ENCODE results near the gene ZDHHC14. TPM values are rescaled to one million over a fixed set of nuclear protein-coding genes. Genes with fewer than 3 reads are reported as not detected.

The ZDHHC14 gene
- total RNA-seq, 1 experiment from 2014 or later: 4.9 TPM

- CTCF ChIA-PET: no interaction called here
These were observed 56.0 kb downstream of the ZDHHC14 start for GRCh38 chr6:157436944-157437336.

GRCh38 chr6:157438611-157439111 is 57.7 kb downstream of the ZDHHC14 start:
- no peaks in the 10 kb centered on the region for H3K27me3 ChIP-seq (ENCODE audit: low read length)
- H3K79me2 ChIP-seq (ENCODE audit: low read length): no peaks in the 10 kb centered on the region
- H2AFZ ChIP-seq (ENCODE audit: low read length): no peak overlapping the region
- ChIA-PET CTCF (no interaction called here), POLR2A (ENCODE audit: unreplicated experiment) (no interaction called here)
- H3K36me3 ChIP-seq (ENCODE audit: low read depth, low read length): no peaks in the 10 kb centered on the region
- no peak overlapping the region for H3K9ac ChIP-seq (ENCODE audit: low read length)
- H3K4me2 ChIP-seq (ENCODE audit: low read length): no peak overlapping the region
- H4K20me1 ChIP-seq (ENCODE audit: low read length): no peaks in the 10 kb centered on the region
- H3K9me3 ChIP-seq (ENCODE audit: low read length): no peaks in the 10 kb centered on the region
- DNase-seq (no peak), ATAC-seq (no peak)
- H3K27ac ChIP-seq (ENCODE audit: low read length): no peak overlapping the region
- H3K4me3 ChIP-seq (ENCODE audit: low read length): no peak overlapping the region
- TF ChIP-seq CTCF (conservative IDR thresholded peaks at IDR 0.05; ENCODE audit: low read depth, low read length): no peak
- TF ChIP-seq EZH2phosphoT487 (IDR thresholded peaks at IDR 0.05; ENCODE audit: borderline replicate concordance, low read length): no peak
- TF ChIP-seq EZH2 (IDR thresholded peaks at IDR 0.05; ENCODE audit: low read length, unreplicated experiment): no peak
- H3F3A ChIP-seq (ENCODE audit: low read length, unreplicated experiment): no peaks in the 10 kb centered on the region
- BruUV-seq (replicated peaks): no TSS peak
- intact Hi-C loops (cut with micrococcal nuclease): no loop called here
- peaks cover 14% of the 10 kb centered on the region for H3K4me1 ChIP-seq (ENCODE audit: insufficient read depth, low read length)
- H3K9me2 ChIP-seq (replicated peaks; ENCODE audit: low read length): no peaks in the 10 kb centered on the region

More at GRCh38 chr6:157436944-157437336, 56.0 kb downstream of the ZDHHC14 start:
- intact Hi-C loops (cut with micrococcal nuclease): no loop called here
- DNase-seq: no peak
- TF ChIP-seq CTCF (conservative IDR thresholded peaks at IDR 0.05; ENCODE audit: low read depth, low read length) (no peak), EZH2phosphoT487 (IDR thresholded peaks at IDR 0.05; ENCODE audit: borderline replicate concordance, low read length) (no peak), EZH2 (IDR thresholded peaks at IDR 0.05; ENCODE audit: low read length, unreplicated experiment) (no peak)
- Histone ChIP-seq H3K9me3 (ENCODE audit: low read length) (no peaks in the 10 kb centered on the region), H3K27me3 (ENCODE audit: low read length) (no peaks in the 10 kb centered on the region), H3K4me2 (ENCODE audit: low read length) (no peak overlapping the region), H3K9me2 (replicated peaks; ENCODE audit: low read length) (no peaks in the 10 kb centered on the region), H3K27ac (ENCODE audit: low read length) (no peak overlapping the region), H3F3A (ENCODE audit: low read length, unreplicated experiment) (no peaks in the 10 kb centered on the region), H4K20me1 (ENCODE audit: low read length) (no peaks in the 10 kb centered on the region), H3K79me2 (ENCODE audit: low read length) (no peaks in the 10 kb centered on the region), H3K4me3 (ENCODE audit: low read length) (no peak overlapping the region), H2AFZ (ENCODE audit: low read length) (no peak overlapping the region), H3K4me1 (ENCODE audit: insufficient read depth, low read length) (peaks cover 24% of the 10 kb centered on the region), H3K9ac (ENCODE audit: low read length) (no peak overlapping the region), H3K36me3 (ENCODE audit: low read depth, low read length) (no peaks in the 10 kb centered on the region)
- POLR2A ChIA-PET (ENCODE audit: unreplicated experiment): no interaction called here
- no peak for ATAC-seq
- BruUV-seq (replicated peaks): no TSS peak

- DNase-seq (no peak), ATAC-seq (no peak)
- intact Hi-C loops (cut with micrococcal nuclease): no loop called here
- H3F3A ChIP-seq (ENCODE audit: low read length, unreplicated experiment): no peaks in the 10 kb centered on the region
- CTCF ChIA-PET: no interaction called here
- H3K9me3 ChIP-seq (ENCODE audit: low read length): no peaks in the 10 kb centered on the region
- TF ChIP-seq CTCF (conservative IDR thresholded peaks at IDR 0.05; ENCODE audit: low read depth, low read length): no peak
- TF ChIP-seq EZH2 (IDR thresholded peaks at IDR 0.05; ENCODE audit: low read length, unreplicated experiment): no peak
- TF ChIP-seq EZH2phosphoT487 (IDR thresholded peaks at IDR 0.05; ENCODE audit: borderline replicate concordance, low read length): no peak
- no peak overlapping the region for H3K4me2 ChIP-seq (ENCODE audit: low read length)
- H3K9me2 ChIP-seq (replicated peaks; ENCODE audit: low read length): no peaks in the 10 kb centered on the region
- H3K9ac ChIP-seq (ENCODE audit: low read length): no peak overlapping the region
- H3K4me1 ChIP-seq (ENCODE audit: insufficient read depth, low read length): peaks cover under 1% of the 10 kb centered on the region; the same call in 1 of the 2 replicates
- H2AFZ ChIP-seq (ENCODE audit: low read length): no peak overlapping the region
- no peaks in the 10 kb centered on the region for H3K36me3 ChIP-seq (ENCODE audit: low read depth, low read length)
- POLR2A ChIA-PET (ENCODE audit: unreplicated experiment): no interaction called here
- H3K4me3 ChIP-seq (ENCODE audit: low read length): no peak overlapping the region
- H3K27me3 ChIP-seq (ENCODE audit: low read length): no peaks in the 10 kb centered on the region
- H3K27ac ChIP-seq (ENCODE audit: low read length): no peak overlapping the region
- no TSS peak for BruUV-seq (replicated peaks)
- H3K79me2 ChIP-seq (ENCODE audit: low read length): no peaks in the 10 kb centered on the region
- no peaks in the 10 kb centered on the region for H4K20me1 ChIP-seq (ENCODE audit: low read length)
These were observed 59.2 kb downstream of the ZDHHC14 start for GRCh38 chr6:157440171-157440570.

All from PC-3 (cell line).